Skeletal muscle tissue (tissue), 4 donors: ENCODE measurements around the gene ANKRD13C. TPM values are rescaled to one million over a fixed set of nuclear protein-coding genes. Genes with fewer than 3 reads are reported as not detected.

Source experiments
- H3K27ac ChIP-seq: one replicate; pipeline ENCODE4 v1.7.0; 2013; ENCODE audit warnings: mild to moderate bottlenecking, low read depth, low read length, inconsistent platforms
- H3K27me3 ChIP-seq, 3 donors: one replicate each; pipeline ENCODE4 v1.7.0; 2013; ENCODE audit warnings: low read length in 3 of 3; ENCODE audit not compliant: control insufficient read depth in 3 of 3, insufficient read depth in 3 of 3
- H3K36me3 ChIP-seq, 3 donors: one replicate each; pipeline ENCODE4 v1.7.0; 2013; ENCODE audit warnings: low read length in 3 of 3; ENCODE audit not compliant: control insufficient read depth in 3 of 3, insufficient read depth in 3 of 3
- H3K4me1 ChIP-seq, 3 donors: one replicate each; pipeline ENCODE4 v1.7.0; 2013; ENCODE audit warnings: low read length in 3 of 3, mild to moderate bottlenecking in 3 of 3; ENCODE audit not compliant: control insufficient read depth in 3 of 3, insufficient read depth in 3 of 3
- H3K4me3 ChIP-seq, 3 donors: one replicate each; pipeline ENCODE4 v1.7.0; 2013; ENCODE audit warnings: low read length in 3 of 3
- H3K9ac ChIP-seq, 3 donors: one replicate each; pipeline ENCODE4 v1.7.0; 2013; ENCODE audit warnings: low read length in 3 of 3, mild to moderate bottlenecking in 3 of 3, moderate library complexity in 2 of 3, low read depth in 1 of 3
- H3K9me3 ChIP-seq, 3 donors: one replicate each; pipeline ENCODE4 v1.7.0; 2013; ENCODE audit warnings: low read length in 3 of 3; ENCODE audit not compliant: control insufficient read depth in 3 of 3
- total RNA-seq: library from RNA; depleted of rRNA; stranded (reverse); fragments of >200 nt; gene quantifications from one replicate; pipeline ENCODE4 v1.2.3, GENCODE V29; 2014
- donor health status: Osteomylitis.

ANKRD13C gene
- total RNA-seq: 50.6 TPM

GRCh38 chr1:70354332-70355110, at the start of gene ANKRD13C:
Gene ANKRD13C (minus strand): TSS chr1:70354722. CDS start chr1:70354408, 314 bp downstream.
- Histone ChIP-seq H3K27me3 (no peaks in the 10 kb centered on the region), H3K4me1 (peaks cover 4 to 16% (median 15%) of the 10 kb centered on the region in 3 donors), H3K9ac (peak within 1 kb of the TSS; percentile 97 to 98 (median 97)), H3K36me3 (peaks cover 0 to 3% (median 0%) of the 10 kb centered on the region in 3 donors), H3K9me3 (no peaks in the 10 kb centered on the region), H3K4me3 (peak within 1 kb of the TSS; percentile 88 to 100 (median 98)), H3K27ac (peak within 1 kb of the TSS; percentile 95)

GRCh38 chr1:70403759-70404158, 49.2 kb upstream of the ANKRD13C start:
- Histone ChIP-seq H3K27ac (no peak overlapping the region), H3K27me3 (no peaks in the 10 kb centered on the region), H3K36me3 (no peaks in the 10 kb centered on the region), H3K4me3 (no peak overlapping the region), H3K4me1 (no peaks in the 10 kb centered on the region), H3K9me3 (no peaks in the 10 kb centered on the region), H3K9ac (no peak overlapping the region)

- no peak overlapping the region for H3K27ac ChIP-seq
- no peak overlapping the region for H3K9ac ChIP-seq
- H3K9me3 ChIP-seq: no peaks in the 10 kb centered on the region
- no peaks in the 10 kb centered on the region for H3K4me1 ChIP-seq
- H3K4me3 ChIP-seq: no peak overlapping the region
- no peaks in the 10 kb centered on the region for H3K27me3 ChIP-seq
- no peaks in the 10 kb centered on the region for H3K36me3 ChIP-seq
Measured at GRCh38 chr1:70401974-70402373, 47.5 kb upstream of the ANKRD13C start.

- Histone ChIP-seq H3K36me3 (no peaks in the 10 kb centered on the region), H3K9ac (no peak overlapping the region), H3K27me3 (no peaks in the 10 kb centered on the region), H3K27ac (no peak overlapping the region), H3K4me3 (no peak overlapping the region), H3K4me1 (no peaks in the 10 kb centered on the region), H3K9me3 (no peaks in the 10 kb centered on the region)
Measured at GRCh38 chr1:70400335-70400734, 45.8 kb upstream of the ANKRD13C start.

GRCh38 chr1:70397013-70397412, 42.5 kb upstream of the ANKRD13C start:
- Histone ChIP-seq H3K27me3 (no peaks in the 10 kb centered on the region), H3K9me3 (no peaks in the 10 kb centered on the region), H3K9ac (no peak overlapping the region), H3K4me3 (no peak overlapping the region), H3K4me1 (no peaks in the 10 kb centered on the region), H3K36me3 (no peaks in the 10 kb centered on the region), H3K27ac (no peak overlapping the region)

- no peak overlapping the region for H3K27ac ChIP-seq
- H3K27me3 ChIP-seq: no peaks in the 10 kb centered on the region
- no peaks in the 10 kb centered on the region for H3K9me3 ChIP-seq
- H3K4me3 ChIP-seq: no peak overlapping the region
- H3K4me1 ChIP-seq: no peaks in the 10 kb centered on the region
- no peak overlapping the region for H3K9ac ChIP-seq
- no peaks in the 10 kb centered on the region for H3K36me3 ChIP-seq
Measured at GRCh38 chr1:70396607-70397006, 42.1 kb upstream of the ANKRD13C start.

GRCh38 chr1:70392626-70393025, 38.1 kb upstream of the ANKRD13C start:
- Histone ChIP-seq H3K4me1 (no peaks in the 10 kb centered on the region), H3K9me3 (no peaks in the 10 kb centered on the region), H3K4me3 (no peak overlapping the region), H3K9ac (no peak overlapping the region), H3K27me3 (no peaks in the 10 kb centered on the region), H3K36me3 (no peaks in the 10 kb centered on the region), H3K27ac (no peak overlapping the region)

GRCh38 chr1:70387507-70387906, 33.0 kb upstream of the ANKRD13C start:
- Histone ChIP-seq H3K36me3 (no peaks in the 10 kb centered on the region), H3K4me1 (no peaks in the 10 kb centered on the region), H3K4me3 (no peak overlapping the region), H3K27me3 (no peaks in the 10 kb centered on the region), H3K27ac (no peak overlapping the region), H3K9me3 (no peaks in the 10 kb centered on the region), H3K9ac (no peak overlapping the region)

- Histone ChIP-seq H3K9ac (no peak overlapping the region), H3K27me3 (no peaks in the 10 kb centered on the region), H3K36me3 (no peaks in the 10 kb centered on the region), H3K27ac (no peak overlapping the region), H3K9me3 (no peaks in the 10 kb centered on the region), H3K4me3 (no peak overlapping the region), H3K4me1 (no peaks in the 10 kb centered on the region)
Measured at GRCh38 chr1:70386121-70386520, 31.6 kb upstream of the ANKRD13C start.

- Histone ChIP-seq H3K27me3 (no peaks in the 10 kb centered on the region), H3K4me1 (no peaks in the 10 kb centered on the region), H3K9ac (no peak overlapping the region)
Measured at GRCh38 chr1:70385477-70385876, 31.0 kb upstream of the ANKRD13C start.

More at GRCh38 chr1:70385477-70385876, 31.0 kb upstream of the ANKRD13C start:
- Histone ChIP-seq H3K9me3 (no peaks in the 10 kb centered on the region), H3K27ac (no peak overlapping the region), H3K4me3 (no peak overlapping the region), H3K36me3 (no peaks in the 10 kb centered on the region)
